Measurements from ENCODE around the gene LRRC19.

The LRRC19 gene

DNA sequence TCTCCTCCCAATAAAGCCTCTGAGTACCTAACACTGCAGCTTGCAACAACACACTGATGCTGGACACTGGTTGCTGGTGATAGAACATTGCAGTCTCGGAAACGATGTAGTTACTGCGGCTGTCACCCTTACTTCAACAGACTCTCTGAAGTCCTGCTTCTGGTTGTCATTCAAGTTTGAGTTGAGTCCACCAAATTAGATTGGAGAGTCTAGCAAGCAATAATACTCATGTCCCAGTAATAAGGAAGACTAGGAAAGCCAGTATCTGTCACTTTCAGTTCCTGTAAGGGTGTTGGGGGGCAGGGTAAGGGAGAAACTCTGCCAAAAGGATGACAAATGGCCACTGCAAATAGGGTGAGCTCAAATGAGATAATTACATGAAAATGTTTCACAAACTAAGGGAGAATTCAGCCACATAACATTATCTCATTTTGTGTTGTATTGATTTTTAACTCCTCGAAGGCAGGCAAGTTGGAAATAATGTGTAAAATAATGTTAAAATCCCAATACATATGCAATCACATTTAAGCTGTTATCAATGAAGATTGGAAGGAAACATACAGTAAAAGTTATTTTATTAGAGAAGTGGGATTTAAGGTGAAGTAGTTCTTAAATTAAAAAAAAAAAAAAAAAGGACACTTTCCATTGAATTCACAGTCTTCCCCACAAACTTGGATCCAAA lies 50.1 kb downstream of the LRRC19 start:
- no peak for DNase-seq

DNA sequence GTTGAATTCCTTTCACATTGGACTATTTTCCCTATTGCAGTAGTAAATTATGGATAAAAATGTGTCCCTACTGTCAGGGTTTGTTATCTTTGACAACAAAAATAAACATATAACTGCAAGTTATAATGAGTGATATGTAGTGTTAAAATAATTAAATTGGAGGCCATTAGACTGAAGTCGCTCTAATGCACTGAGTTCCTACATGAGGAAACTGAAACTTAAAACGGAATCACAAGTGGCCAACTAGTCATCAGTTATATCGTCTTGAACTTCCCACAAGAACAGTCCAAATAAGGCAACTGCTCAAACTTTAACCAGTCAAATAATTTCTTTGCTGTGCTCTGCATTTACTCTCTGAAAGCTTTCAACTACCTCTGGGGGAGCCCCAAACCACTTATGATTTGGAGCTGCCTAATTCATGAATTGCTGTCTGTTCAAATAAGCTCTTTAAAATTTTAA lies 51.4 kb downstream of the LRRC19 start:
- DNase-seq, result no peak

GRCh38 chr9:26951794-26952193 lies 53.7 kb downstream of the LRRC19 start:
- DNase-seq, result no peak

GRCh38 chr9:26950521-26950920 lies 55.0 kb downstream of the LRRC19 start:
- no peak for DNase-seq

- DNase-seq, result no peak
Measured at GRCh38 chr9:26949637-26950069, 55.8 kb downstream of the LRRC19 start.

DNA sequence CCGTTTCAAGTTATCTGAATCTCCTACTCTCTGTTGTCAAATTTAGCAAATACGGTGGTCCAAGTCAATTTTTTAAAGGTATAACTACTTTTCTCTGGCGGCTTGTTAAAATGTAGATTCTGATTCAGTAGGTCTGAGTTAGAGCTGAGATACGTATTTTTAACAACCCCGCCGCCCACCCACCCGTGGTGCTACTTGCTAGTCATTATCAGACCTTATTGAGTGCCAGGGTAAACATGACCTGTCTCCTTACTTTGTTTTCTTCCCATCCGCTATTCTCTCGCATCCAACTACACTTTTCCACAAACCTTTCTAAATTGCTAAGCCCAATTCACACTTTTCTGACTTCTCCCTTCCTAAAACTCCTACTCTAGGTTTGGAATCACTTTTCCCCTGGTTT lies 57.7 kb downstream of the LRRC19 start:
- DNase-seq, result no peak

- DNase-seq, result peak; percentile 80
Measured at GRCh38 chr9:26946753-26947727, 58.4 kb downstream of the LRRC19 start, which contains the start of gene PLAA. Gene PLAA (minus strand): TSS chr9:26947242. CDS start chr9:26947045, 197 bp downstream.

GRCh38 chr9:26945591-26945990 lies 59.9 kb downstream of the LRRC19 start:
- no peak for DNase-seq

Measured in activated CD4-positive, alpha-beta T cell treated with anti-CD3 and anti-CD28 coated beads, Interleukin-2, amount 50 U/mL, for 1 hour (primary cell).